HepG2 (cell line): ENCODE data around the gene TSHZ2. TPM values are rescaled to one million over a fixed set of nuclear protein-coding genes. Genes with fewer than 3 reads are reported as not detected.

Source experiments
- ATF7 ChIP-seq, 2 experiments: fragments of 450-650 bp in 1 of 2; sonication (generic) in 1 of 2; formaldehyde crosslinking in 1 of 2; IDR thresholded peaks; 2 replicates each; pipeline versions ENCODE4 v1.4.0 to v1.6.1; 2016 to 2020; ENCODE audit warnings: antibody characterized with exemption in 1 of 2, mild to moderate bottlenecking in 1 of 2, missing genetic modification reagents in 1 of 2
- FOXJ3 ChIP-seq: sonication (generic); formaldehyde crosslinking; IDR thresholded peaks from 2 replicates; pipeline ENCODE4 v1.4.0; 2020; ENCODE audit warnings: missing genetic modification reagents, mild to moderate bottlenecking, borderline replicate concordance
- MTA1 ChIP-seq: sonication (generic); formaldehyde crosslinking; IDR thresholded peaks from 2 replicates; pipeline ENCODE4 v1.4.0; 2020; ENCODE audit warnings: missing genetic modification reagents, mild to moderate bottlenecking, borderline replicate concordance
- MXI1 ChIP-seq: IDR thresholded peaks from 3 replicates; pipeline ENCODE4 v1.6.1; 2012; ENCODE audit warnings: low read depth, low read length, inconsistent platforms, borderline replicate concordance
- MYPOP ChIP-seq: sonication (generic); formaldehyde crosslinking; IDR thresholded peaks from 2 replicates; pipeline ENCODE4 v1.8.1; 2023; ENCODE audit warnings: mild to moderate bottlenecking, moderate library complexity, missing genetic modification reagents
- NPAS2 ChIP-seq: sonication (generic); formaldehyde crosslinking; IDR thresholded peaks from 2 replicates; pipeline ENCODE4 v1.8.0; 2022; ENCODE audit warnings: mild to moderate bottlenecking, missing genetic modification reagents, borderline replicate concordance
- PCBP1 ChIP-seq: fragments of 200-400 bp; formaldehyde crosslinking; IDR thresholded peaks from 2 replicates; pipeline ENCODE4 v1.6.1; 2017; ENCODE audit warnings: mild to moderate bottlenecking, low read depth, low read length, borderline replicate concordance
- SMYD3 ChIP-seq: sonication (generic); formaldehyde crosslinking; IDR thresholded peaks from 2 replicates; pipeline ENCODE4 v1.8.1; 2023; ENCODE audit warnings: mild to moderate bottlenecking, missing genetic modification reagents
- SRSF4 ChIP-seq: fragments of 200-400 bp; formaldehyde crosslinking; IDR thresholded peaks from one replicate; pipeline ENCODE4 v1.6.1; 2018; ENCODE audit warnings: mild to moderate bottlenecking, low read depth, low read length, moderate library complexity; ENCODE audit not compliant: poor library complexity, severe bottlenecking
- TOPORS ChIP-seq: sonication (generic); formaldehyde crosslinking; IDR thresholded peaks from 2 replicates; pipeline ENCODE4 v1.8.0; 2023; ENCODE audit warnings: mild to moderate bottlenecking, missing genetic modification reagents
- ZFP91 ChIP-seq: sonication (generic); formaldehyde crosslinking; IDR thresholded peaks from 2 replicates; pipeline ENCODE4 v1.9.0; 2022; ENCODE audit warnings: missing genetic modification reagents, mild to moderate bottlenecking, borderline replicate concordance
- ZNF235 ChIP-seq: sonication (generic); formaldehyde crosslinking; IDR thresholded peaks from 2 replicates; pipeline ENCODE4 v1.8.1; 2023; ENCODE audit warnings: mild to moderate bottlenecking, missing genetic modification reagents, borderline replicate concordance
- ZNF274 ChIP-seq: sonication (generic); formaldehyde crosslinking; IDR thresholded peaks from 2 replicates; pipeline ENCODE4 v1.5.1; 2020; ENCODE audit warnings: mild to moderate bottlenecking, missing genetic modification reagents
- ZNF326 ChIP-seq: sonication (generic); formaldehyde crosslinking; IDR thresholded peaks from 2 replicates; pipeline ENCODE4 v1.4.0; 2020; ENCODE audit warnings: missing genetic modification reagents, borderline replicate concordance
- ZNF530 ChIP-seq: sonication (generic); formaldehyde crosslinking; IDR thresholded peaks from 2 replicates; pipeline ENCODE4 v1.5.0; 2020; ENCODE audit warnings: low read depth, mild to moderate bottlenecking, missing genetic modification reagents
- ZNF564 ChIP-seq: sonication (generic); formaldehyde crosslinking; IDR thresholded peaks from 2 replicates; pipeline ENCODE4 v1.8.1; 2023; ENCODE audit warnings: mild to moderate bottlenecking, missing genetic modification reagents
- ZNF646 ChIP-seq: sonication (generic); formaldehyde crosslinking; IDR thresholded peaks from 2 replicates; pipeline ENCODE4 v1.9.0; 2021; ENCODE audit warnings: mild to moderate bottlenecking, missing genetic modification reagents
- ZNF674 ChIP-seq: sonication (generic); formaldehyde crosslinking; IDR thresholded peaks from 2 replicates; pipeline ENCODE4 v1.5.0; 2020; ENCODE audit warnings: low read depth, mild to moderate bottlenecking, missing genetic modification reagents
- polyA plus RNA-seq, 8 experiments: library from polyadenylated mRNA; depleted of rRNA in 3 of 8; stranded (reverse) in 7 of 8; unstranded in 1 of 8; fragments of >200 nt; fragmentation: Illumina TruSeq in 4 of 8; extraction: Trizol in 4 of 8; gene quantifications; 2 replicates each; pipeline versions ENCODE4 v1.2.1 to v1.2.3, GENCODE V29; 2011 to 2016; ENCODE audit warnings: low read depth in 4 of 8, missing spikeins in 1 of 8, mixed read lengths in 1 of 8; ENCODE audit not compliant: insufficient read depth in 1 of 8
- total RNA-seq, 5 experiments: library from RNA; depleted of rRNA; stranded (reverse); fragments of >200 nt; fragmentation: Illumina TruSeq; extraction: Trizol; gene quantifications; 2 replicates each; pipeline ENCODE4 v1.2.3, GENCODE V29; 2016; ENCODE audit warnings: low read depth in 1 of 5

TSHZ2 gene
- total and polyA plus RNA-seq, 2 of the 13 experiments (the other 11 are each of a cell fraction or from before 2014, with no cell fraction given): 0.01 TPM; not detected in 1

- TF ChIP-seq MYPOP (CRISPR knock-in tag) (no peak), ZNF530 (CRISPR knock-in tag) (no peak), ZNF674 (CRISPR knock-in tag) (no peak), NPAS2 (CRISPR knock-in tag) (no peak), ATF7 (IDR thresholded peaks at IDR 0.05) (no peak; the same call in 1 of the 2 replicates), ATF7 (CRISPR knock-in tag; IDR thresholded peaks at IDR 0.05) (no peak; the same call in 1 of the 2 replicates), PCBP1 (no peak), ZNF326 (CRISPR knock-in tag) (no peak), MTA1 (no peak), ZNF564 (CRISPR knock-in tag) (no peak), ZNF235 (CRISPR knock-in tag) (no peak), ZNF274 (no peak), ZFP91 (CRISPR knock-in tag) (no peak), SMYD3 (CRISPR knock-in tag) (peak; percentile 69), MXI1 (peak; percentile 17; the same call in 1 of the 3 replicates), ZNF646 (CRISPR knock-in tag) (no peak), FOXJ3 (CRISPR knock-in tag) (peak; percentile 92), SRSF4 (no peak), TOPORS (CRISPR knock-in tag) (no peak)
Observed at GRCh38 chr20:53081916-53082863, 110.0 kb downstream of the TSHZ2 start (continued).
